ENCODE data around the gene EML4. TPM values are rescaled to one million over a fixed set of nuclear protein-coding genes. Genes with fewer than 3 reads are reported as not detected.

The EML4 gene
- total RNA-seq, 1 donor from 2014 or later = 33.7 TPM

DNA sequence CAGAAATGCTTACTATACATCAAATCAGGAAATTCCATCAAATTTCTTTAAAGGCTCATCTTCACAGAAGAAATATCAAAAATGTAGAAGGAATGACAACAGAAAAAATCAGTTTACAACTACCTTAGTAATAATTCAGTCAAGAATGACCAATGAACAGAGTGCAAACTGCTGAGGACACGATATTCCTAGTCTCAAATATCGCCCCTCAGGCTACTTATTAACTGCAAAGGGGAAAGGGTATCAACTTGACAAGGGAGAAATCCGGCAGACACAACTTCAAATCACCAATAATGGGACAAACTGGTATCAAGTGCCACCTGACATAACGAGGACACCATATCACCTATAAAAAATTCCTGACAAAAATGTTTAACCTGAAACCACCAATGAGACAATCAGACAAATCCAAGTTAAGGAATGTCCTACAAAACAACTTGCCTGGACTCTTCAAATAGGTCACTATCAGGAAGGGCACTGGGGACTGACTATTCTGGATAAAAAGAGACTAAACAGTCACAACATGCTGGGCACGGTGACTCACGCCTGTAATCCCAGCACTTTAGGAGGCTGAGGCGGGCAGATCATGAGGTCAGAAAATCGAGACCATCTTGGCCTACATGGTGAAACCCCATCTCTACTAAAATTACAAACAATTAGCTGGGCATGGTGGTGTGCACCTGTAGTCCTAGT, 179.1 kb downstream of the EML4 start:
- TF ChIP-seq, protein P1, sequence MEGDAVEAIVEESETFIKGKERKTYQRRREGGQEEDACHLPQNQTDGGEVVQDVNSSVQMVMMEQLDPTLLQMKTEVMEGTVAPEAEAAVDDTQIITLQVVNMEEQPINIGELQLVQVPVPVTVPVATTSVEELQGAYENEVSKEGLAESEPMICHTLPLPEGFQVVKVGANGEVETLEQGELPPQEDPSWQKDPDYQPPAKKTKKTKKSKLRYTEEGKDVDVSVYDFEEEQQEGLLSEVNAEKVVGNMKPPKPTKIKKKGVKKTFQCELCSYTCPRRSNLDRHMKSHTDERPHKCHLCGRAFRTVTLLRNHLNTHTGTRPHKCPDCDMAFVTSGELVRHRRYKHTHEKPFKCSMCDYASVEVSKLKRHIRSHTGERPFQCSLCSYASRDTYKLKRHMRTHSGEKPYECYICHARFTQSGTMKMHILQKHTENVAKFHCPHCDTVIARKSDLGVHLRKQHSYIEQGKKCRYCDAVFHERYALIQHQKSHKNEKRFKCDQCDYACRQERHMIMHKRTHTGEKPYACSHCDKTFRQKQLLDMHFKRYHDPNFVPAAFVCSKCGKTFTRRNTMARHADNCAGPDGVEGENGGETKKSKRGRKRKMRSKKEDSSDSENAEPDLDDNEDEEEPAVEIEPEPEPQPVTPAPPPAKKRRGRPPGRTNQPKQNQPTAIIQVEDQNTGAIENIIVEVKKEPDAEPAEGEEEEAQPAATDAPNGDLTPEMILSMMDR (conservative IDR thresholded peaks at IDR 0.05; ENCODE audit: low read depth, low read length) = no peak
- no peak overlapping the region for H3K4me3 ChIP-seq (ENCODE audit: low read depth, low read length)
- DNase-seq (ENCODE audit: low read depth) = no peak

DNA sequence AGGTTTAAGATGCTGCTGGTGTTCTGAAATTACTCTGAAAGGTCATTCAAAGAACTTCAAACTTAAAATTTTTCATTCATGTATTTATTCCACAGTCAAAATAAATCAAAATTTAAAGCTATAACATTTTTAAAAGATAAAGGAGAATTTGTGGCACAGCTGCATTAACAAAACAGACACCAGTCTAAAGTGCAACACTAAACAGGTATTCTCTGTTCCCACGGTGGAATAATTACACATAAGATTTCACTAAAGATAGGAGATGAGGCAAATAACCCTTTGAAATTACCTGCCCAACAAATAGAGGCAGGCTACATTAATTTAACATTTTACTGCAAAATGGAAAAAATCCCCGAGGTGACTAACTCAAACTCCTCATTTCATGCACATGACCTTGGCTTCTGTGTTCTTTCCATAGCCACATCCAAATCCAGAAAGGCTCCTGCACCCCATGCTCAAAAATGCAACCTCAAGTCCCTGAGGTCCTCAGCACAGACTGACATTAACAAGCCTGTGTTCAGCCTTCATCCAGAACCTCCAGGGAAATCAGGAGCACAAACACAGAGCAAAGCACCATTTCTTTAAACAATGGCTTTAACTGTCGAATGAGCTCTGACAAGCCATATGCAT, 181.4 kb downstream of the EML4 start:
- no peak for DNase-seq (ENCODE audit: low read depth)
- TF ChIP-seq, protein P1 (conservative IDR thresholded peaks at IDR 0.05; ENCODE audit: low read depth, low read length) = no peak
- H3K4me3 ChIP-seq (ENCODE audit: low read depth, low read length) = no peak overlapping the region

DNA sequence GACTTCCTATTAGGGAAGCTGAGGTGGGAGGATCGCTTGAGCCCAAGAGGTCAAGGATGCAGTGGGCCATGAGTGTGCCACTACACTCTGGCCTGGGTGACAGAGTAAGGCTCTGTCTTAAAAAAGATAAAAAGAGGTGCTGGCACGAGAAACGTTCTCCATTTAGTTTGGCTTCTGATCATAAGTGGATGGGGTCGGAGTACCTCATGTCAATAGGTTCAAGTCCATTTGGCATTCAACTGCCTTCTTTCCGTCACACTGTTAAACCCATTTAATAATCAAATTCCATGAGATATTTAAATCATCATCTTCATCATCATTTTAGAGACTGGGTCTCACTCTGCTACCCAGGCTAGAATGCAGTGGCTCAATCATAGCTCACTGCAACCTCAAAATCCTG, 182.7 kb downstream of the EML4 start:
- DNase-seq (ENCODE audit: low read depth) = no peak
- no peak overlapping the region for H3K4me3 ChIP-seq (ENCODE audit: low read depth, low read length)
- TF ChIP-seq, protein P1 (conservative IDR thresholded peaks at IDR 0.05; ENCODE audit: low read depth, low read length) = no peak

DNA sequence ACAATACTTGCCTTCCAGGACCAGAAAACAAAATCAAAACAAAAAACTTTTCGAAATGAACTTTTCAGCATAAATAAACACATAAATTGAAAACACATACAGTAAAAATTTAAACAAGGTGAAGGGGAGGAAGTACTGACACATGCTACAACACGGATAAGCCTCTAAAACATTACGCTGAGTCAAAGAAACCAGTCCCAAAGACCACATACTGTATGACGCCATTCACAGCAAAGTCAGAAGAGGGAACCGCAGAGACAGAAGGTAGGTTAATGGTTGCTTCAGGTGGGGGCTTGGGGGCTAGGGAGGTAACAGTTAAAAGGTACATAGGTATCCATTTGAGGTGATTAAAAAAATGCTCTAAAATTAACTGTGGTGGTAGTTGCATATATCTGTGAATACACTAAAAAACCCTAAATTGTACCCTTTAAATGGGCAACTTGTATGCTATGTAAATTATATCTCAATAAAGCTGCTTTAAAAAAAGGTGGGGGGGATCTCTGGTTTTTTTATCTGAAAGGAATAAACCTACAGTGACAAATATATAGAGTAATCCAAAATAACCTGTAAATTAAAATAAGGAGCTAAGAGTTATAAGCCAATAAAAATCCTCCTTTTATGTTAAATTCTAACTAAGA, 184.8 kb downstream of the EML4 start:
- H3K4me3 ChIP-seq (ENCODE audit: low read depth, low read length) = no peak overlapping the region
- TF ChIP-seq, protein P1 (conservative IDR thresholded peaks at IDR 0.05; ENCODE audit: low read depth, low read length) = no peak
- no peak for DNase-seq (ENCODE audit: low read depth)

DNA sequence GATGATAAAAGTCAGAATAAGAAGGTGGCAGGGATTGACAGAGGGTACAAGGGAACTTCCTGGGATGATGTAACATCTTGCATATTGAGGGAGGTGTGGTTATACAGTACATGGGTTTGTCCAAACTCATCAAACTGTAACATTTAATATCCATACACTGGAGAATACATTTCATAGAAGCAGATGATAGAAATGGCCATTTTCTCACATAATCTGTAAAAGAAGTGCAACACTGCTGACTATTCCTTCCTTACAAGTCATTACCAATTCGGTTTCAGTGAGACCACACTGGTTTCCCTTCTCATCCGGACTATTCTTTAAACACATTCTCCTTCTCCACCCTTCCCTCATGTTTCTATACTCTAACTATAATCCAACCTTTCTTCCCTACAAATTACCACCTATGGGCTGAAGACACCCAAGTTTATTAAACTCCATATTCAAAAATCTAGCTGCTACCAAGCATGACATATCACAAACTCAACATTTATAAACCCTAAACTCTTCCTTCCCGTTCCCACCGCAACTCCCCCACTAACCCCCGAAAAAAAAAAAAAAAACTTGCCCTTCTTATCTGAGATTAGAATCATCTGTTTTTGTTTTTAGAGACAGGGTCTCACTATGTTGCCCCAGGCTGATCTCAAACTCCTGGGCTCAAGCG, 190.3 kb downstream of the EML4 start:
- H3K4me3 ChIP-seq (ENCODE audit: low read depth, low read length) = peak overlapping the region; percentile 91
- TF ChIP-seq, protein P1 (conservative IDR thresholded peaks at IDR 0.05; ENCODE audit: low read depth, low read length) = no peak
- DNase-seq (ENCODE audit: low read depth) = no peak

DNA sequence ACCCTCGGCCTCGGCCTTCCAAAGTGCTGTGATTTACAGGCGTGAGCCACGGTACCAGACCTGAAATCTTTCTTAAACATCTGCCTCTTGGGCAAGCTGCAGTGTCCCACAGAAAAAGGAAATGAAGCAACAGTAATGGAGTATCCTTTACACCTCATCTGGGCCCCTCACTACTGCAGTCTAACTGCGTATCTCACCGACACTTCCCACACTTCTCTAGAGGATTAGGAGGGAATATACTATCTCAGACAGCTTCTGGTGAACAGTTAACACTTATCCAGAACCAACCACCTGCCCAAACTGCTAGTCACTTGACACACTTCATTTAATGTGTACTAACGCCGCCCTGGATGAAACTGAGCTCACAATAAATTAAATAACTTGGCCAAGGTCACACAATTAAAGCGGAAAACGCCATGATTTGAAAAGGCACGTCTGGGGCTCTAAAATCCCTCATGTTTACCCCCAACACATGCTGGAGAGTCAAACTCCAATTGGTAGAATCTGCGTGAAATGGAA, 190.9 kb downstream of the EML4 start:
- TF ChIP-seq, protein P1 (conservative IDR thresholded peaks at IDR 0.05; ENCODE audit: low read depth, low read length) = no peak
- H3K4me3 ChIP-seq (ENCODE audit: low read depth, low read length) = peak overlapping the region; percentile 91
- DNase-seq (ENCODE audit: low read depth) = no peak
